RWPE1 (cell line): ENCODE results near the gene MYBPC3.
A peak's percentile ranks its signal among the peaks of the same experiment; 100 is the strongest.

ENCODE experiments used
- CTCF ChIA-PET: fragments of 350-600 bp; sonication (Branson Sonifier 250); formaldehyde crosslinking; extraction: SDS; loops from one replicate; lab custom pipeline; 2021; lab: Yijun Ruan, JAX
- POLR2A ChIA-PET: fragments of 400-600 bp; formaldehyde crosslinking; extraction: SDS; loops from one replicate; lab custom pipeline; 2020; ENCODE audit warnings: antibody characterized with exemption; ENCODE audit not compliant: low non-redundant PET; lab: Yijun Ruan, JAX
- DNase-seq: peaks from one replicate; pipeline ENCODE4 v3.0.0; 2012; ENCODE audit warnings: low spot score
- H3K27ac ChIP-seq: fragments of 450-650 bp; 2 replicates; pipeline ENCODE4 v1.5.1; 2017
- CTCF ChIP-seq: fragments of 450-650 bp; conservative IDR thresholded peaks from 2 replicates; pipeline ENCODE4 v1.5.1; 2017; ENCODE audit warnings: low read depth, mild to moderate bottlenecking

Gene MYBPC3

GRCh38 chr11:47375020-47375419 is 22.5 kb upstream of the MYBPC3 start:
- CTCF ChIA-PET: interaction anchor here (0.8 to 1.0 kb wide), 2 partner anchors 20 to 118 kb away, joined by 4 to 9 read pairs; no protein-coding TSS in a partner anchor
- H3K27ac ChIP-seq: peak overlapping the region; percentile 30
- DNase-seq: no peak
- POLR2A ChIA-PET: no interaction called here
- TF ChIP-seq CTCF: no peak

GRCh38 chr11:47374720-47375019 is 22.2 kb upstream of the MYBPC3 start:
- TF ChIP-seq CTCF: no peak
- ChIA-PET CTCF (interaction anchor here (0.6 to 1.9 kb wide), 13 partner anchors 13 to 620 kb away, joined by 3 to 9 read pairs (median 4); partner anchors contain the start of gene SLC39A13), POLR2A (no interaction called here)
- H3K27ac ChIP-seq: peak overlapping the region; percentile 30
- DNase-seq: no peak

GRCh38 chr11:47373876-47374719 is 21.6 kb upstream of the MYBPC3 start:
- H3K27ac ChIP-seq: peak overlapping the region; percentile 30
- peak; percentile 71 for DNase-seq
- ChIA-PET CTCF (interaction anchor here (0.6 to 1.9 kb wide), 20 partner anchors 14 to 619 kb away, joined by 3 to 9 read pairs (median 4); partner anchors contain the start of gene SLC39A13), POLR2A (no interaction called here)
- TF ChIP-seq CTCF: peak; percentile 92

GRCh38 chr11:47372422-47372821 is 19.9 kb upstream of the MYBPC3 start:
- no peak for DNase-seq
- POLR2A ChIA-PET: no interaction called here
- CTCF ChIA-PET: no interaction called here
- TF ChIP-seq CTCF: no peak
- no peak overlapping the region for H3K27ac ChIP-seq

- H3K27ac ChIP-seq: no peak overlapping the region
- CTCF ChIA-PET: no interaction called here
- POLR2A ChIA-PET: no interaction called here
- no peak for TF ChIP-seq CTCF
- no peak for DNase-seq
These were observed 17.2 kb upstream of the MYBPC3 start for GRCh38 chr11:47369676-47370075.

- H3K27ac ChIP-seq: no peak overlapping the region
- no peak for TF ChIP-seq CTCF
- DNase-seq: no peak
- ChIA-PET CTCF (interaction anchor here (2.0 kb wide), 1 partner anchor 11 kb away, joined by 12 read pairs; no protein-coding TSS in a partner anchor), POLR2A (no interaction called here)
These were observed 13.6 kb upstream of the MYBPC3 start for GRCh38 chr11:47366020-47366490.
